IMR-90 (cell line): ENCODE results near the gene MAGI2. TPM values are rescaled to one million over a fixed set of nuclear protein-coding genes. Genes with fewer than 3 reads are reported as not detected.
A peak's percentile ranks its signal among the peaks of the same experiment; 100 is the strongest.

Experiments
- ATAC-seq: fragments of 200-7000 bp; cut with Tn5 transposase; 2 replicates; pipeline ENCODE4 v1.9.1; 2020; ENCODE audit warnings: low read depth, mild to moderate bottlenecking, moderate library complexity
- BruUV-seq: library from RNA; stranded (reverse); fragments of 400-500 nt; replicated peaks from 2 replicates; lab custom pipeline; 2021; lab: Mats Ljungman, UMichigan
- CTCF ChIA-PET: fragments of 300-600 bp; formaldehyde crosslinking; extraction: SDS; loops from one replicate; lab custom pipeline; 2021; ENCODE audit warnings: antibody characterized with exemption; lab: Yijun Ruan, JAX
- POLR2A ChIA-PET: fragments of 300-600 bp; sonication (Branson Sonifier 250); formaldehyde crosslinking; loops from one replicate; lab custom pipeline; 2022; ENCODE audit warnings: antibody characterized with exemption; ENCODE audit not compliant: unreplicated experiment; lab: Charles Lee
- DNase-seq: peaks from one replicate; pipeline ENCODE4 v3.0.0; 2013
- H2AFZ ChIP-seq: replicated peaks from 2 replicates; pipeline ENCODE3; 2013; ENCODE audit warnings: low read length, mild to moderate bottlenecking; ENCODE audit not compliant: poor library complexity
- H2AK5ac ChIP-seq: 2 replicates; pipeline ENCODE4 v1.6.1; 2013; ENCODE audit warnings: low read depth, low read length, inconsistent platforms
- H2AK9ac ChIP-seq: replicated peaks from 2 replicates; pipeline ENCODE3; 2013; ENCODE audit warnings: mild to moderate bottlenecking, low read depth, low read length, moderate library complexity; ENCODE audit not compliant: poor library complexity
- H2BK120ac ChIP-seq: 2 replicates; pipeline ENCODE4 v1.6.1; 2013; ENCODE audit warnings: low read depth, low read length, inconsistent platforms
- H2BK15ac ChIP-seq: 3 replicates; pipeline ENCODE4 v1.6.1; 2013; ENCODE audit warnings: low read depth, low read length, inconsistent platforms
- H2BK20ac ChIP-seq: 2 replicates; pipeline ENCODE4 v1.6.1; 2013; ENCODE audit warnings: low read depth, mild to moderate bottlenecking, inconsistent platforms, low read length, moderate library complexity
- H2BK5ac ChIP-seq: 2 replicates; pipeline ENCODE4 v1.6.1; 2013; ENCODE audit warnings: mild to moderate bottlenecking, low read depth, low read length, inconsistent platforms; ENCODE audit not compliant: poor library complexity, severe bottlenecking
- H3K14ac ChIP-seq: replicated peaks from 2 replicates; pipeline ENCODE4 v1.6.1; 2013; ENCODE audit warnings: low read depth, low read length, inconsistent platforms
- H3K18ac ChIP-seq: 2 replicates; pipeline ENCODE4 v1.6.1; 2013; ENCODE audit warnings: low read depth, low read length, control low read depth
- H3K23ac ChIP-seq: 2 replicates; pipeline ENCODE4 v1.6.1; 2013; ENCODE audit warnings: low read depth, low read length, inconsistent platforms
- H3K27ac ChIP-seq: 2 replicates; pipeline ENCODE4 v1.5.1; 2013; ENCODE audit warnings: mild to moderate bottlenecking, control low read depth, low read length; ENCODE audit not compliant: insufficient read depth
- H3K27me3 ChIP-seq: 2 replicates; pipeline ENCODE4 v1.6.1; 2013; ENCODE audit warnings: low read length; ENCODE audit not compliant: control insufficient read depth, insufficient read depth
- H3K36me3 ChIP-seq: 2 replicates; pipeline ENCODE4 v1.6.1; 2013; ENCODE audit warnings: low read length, mixed read lengths; ENCODE audit not compliant: control insufficient read depth, insufficient read depth
- H3K4ac ChIP-seq: 2 replicates; pipeline ENCODE4 v1.6.1; 2013; ENCODE audit warnings: low read depth, low read length, inconsistent platforms
- H3K4me1 ChIP-seq: 2 replicates; pipeline ENCODE4 v1.6.1; 2013; ENCODE audit warnings: low read length, mixed read lengths; ENCODE audit not compliant: control insufficient read depth, insufficient read depth
- H3K4me2 ChIP-seq: 2 replicates; pipeline ENCODE4 v1.6.1; 2013; ENCODE audit warnings: low read depth, mild to moderate bottlenecking, control low read depth, low read length, moderate library complexity
- H3K4me3 ChIP-seq: 2 replicates; pipeline ENCODE4 v1.5.1; 2013; ENCODE audit warnings: low read depth, mild to moderate bottlenecking, control low read depth, low read length, moderate library complexity; ENCODE audit not compliant: insufficient read depth
- H3K56ac ChIP-seq: 2 replicates; pipeline ENCODE4 v1.6.1; 2013; ENCODE audit warnings: low read length, inconsistent platforms; ENCODE audit not compliant: insufficient read depth; ENCODE audit errors: extremely low read depth
- H3K79me1 ChIP-seq, 2 experiments: 2 replicates each; pipeline ENCODE4 v1.6.1; 2013; ENCODE audit warnings: low read length in 2 of 2, inconsistent platforms in 1 of 2, low read depth in 1 of 2
- H3K9ac ChIP-seq: 2 replicates; pipeline ENCODE4 v1.6.1; 2013; ENCODE audit warnings: low read depth, low read length, control low read depth
- H3K9me1 ChIP-seq: 2 replicates; pipeline ENCODE4 v1.6.1; 2013; ENCODE audit warnings: low read length, inconsistent platforms; ENCODE audit not compliant: insufficient read depth
- H3K9me3 ChIP-seq: 2 replicates; pipeline ENCODE4 v1.6.1; 2013; ENCODE audit warnings: low read length; ENCODE audit not compliant: control insufficient read depth, insufficient read depth
- H4K20me1 ChIP-seq: 2 replicates; pipeline ENCODE4 v1.6.1; 2013; ENCODE audit warnings: low read length, inconsistent platforms; ENCODE audit not compliant: insufficient read depth
- H4K5ac ChIP-seq: 2 replicates; pipeline ENCODE4 v1.6.1; 2013; ENCODE audit warnings: mild to moderate bottlenecking, low read depth, low read length, control low read depth
- H4K8ac ChIP-seq, 2 experiments: 2 replicates each; pipeline ENCODE4 v1.6.1; 2013; ENCODE audit warnings: low read depth in 2 of 2, low read length in 2 of 2, control low read depth in 1 of 2, inconsistent platforms in 1 of 2
- H4K91ac ChIP-seq: 2 replicates; pipeline ENCODE4 v1.6.1; 2013; ENCODE audit warnings: low read depth, low read length, inconsistent platforms; ENCODE audit not compliant: insufficient read depth
- MAFK ChIP-seq: IDR thresholded peaks from 2 replicates; pipeline ENCODE4 v1.6.1; 2012; ENCODE audit warnings: low read depth, low read length, improper control_type of control experiment
- POLR2A ChIP-seq: IDR thresholded peaks from 2 replicates; pipeline ENCODE4 v1.6.1; 2012; ENCODE audit warnings: mild to moderate bottlenecking, low read depth, low read length
- RFX5 ChIP-seq: IDR thresholded peaks from 2 replicates; pipeline ENCODE4 v1.8.0; 2012; ENCODE audit warnings: low read depth, mild to moderate bottlenecking, low read length, moderate library complexity
- WGBS, 2 experiments: methylation state at CpG; one replicate each; pipeline versions ENCODE4 v1.1.5 to v1.1.7; 2013; ENCODE audit warnings: missing lambda C conversion rate in 2 of 2; ENCODE audit not compliant: insufficient read length in 1 of 2; ENCODE audit errors: extremely low coverage in 2 of 2; 5-methylcytosine and 5-hydroxymethylcytosine counted together
- dilution Hi-C: fragments of 300-500 bp; cut with HindIII; formaldehyde crosslinking; loops from one replicate; pipeline ENCODE4 v1.14.3; 2018; ENCODE audit warnings: low sequenced_read_pairs; ENCODE audit not compliant: unreplicated experiment
- in situ Hi-C: fragments of 300-500 bp; cut with MboI; formaldehyde crosslinking; loops from 3 replicates; pipeline ENCODE4 v1.14.3; 2019; ENCODE audit warnings: low sequenced_read_pairs, inconsistent platforms, mixed read lengths
- intact Hi-C: fragments of 100-400 bp; cut with micrococcal nuclease; formaldehyde crosslinking; loops from 2 replicates; pipeline ENCODE4 v1.10.0; 2022
- polyA plus RNA-seq, 3 experiments: library from polyadenylated mRNA; depleted of rRNA; stranded (reverse); fragments of >200 nt; gene quantifications; 2 replicates each; pipeline ENCODE4 v1.2.3, GENCODE V29; 2012; ENCODE audit warnings: low replicate concordance in 1 of 3
- total RNA-seq: library from RNA; depleted of rRNA; stranded (reverse); fragments of >200 nt; gene quantifications from 2 replicates; pipeline ENCODE4 v1.2.3, GENCODE V29; 2012
- TF ChIP-seq, protein P1 (sequence below): fragments of 150-350 bp; IDR thresholded peaks from 2 replicates; pipeline ENCODE4 v1.6.1; 2016; ENCODE audit warnings: low read depth, mild to moderate bottlenecking, low read length, moderate library complexity, borderline replicate concordance

MAGI2 gene
- total and polyA plus RNA-seq, 2 of the 4 experiments (the other 2 are of a cell fraction) = 2.5 to 17.9 TPM

GRCh38 chr7:78501064-78501463 lies 952.4 kb downstream of the MAGI2 start:
- H4K8ac ChIP-seq = no peak overlapping the region
- H3K4me3 ChIP-seq = no peak overlapping the region
- no peak overlapping the region for H3K9ac ChIP-seq
- H3K79me1 ChIP-seq = no peaks in the 10 kb centered on the region
- DNase-seq = no peak
- H3K27ac ChIP-seq = no peak overlapping the region
- no peak overlapping the region for H3K56ac ChIP-seq
- H4K5ac ChIP-seq = no peak overlapping the region
- in situ Hi-C loops = loop anchor here (10.0 kb wide), 1 partner anchor 1544 kb away; no protein-coding TSS in a partner anchor
- no TSS peak for BruUV-seq
- no peaks in the 10 kb centered on the region for H3K36me3 ChIP-seq
- no peaks in the 10 kb centered on the region for H3K9me3 ChIP-seq
- H2BK15ac ChIP-seq = no peak overlapping the region
- H3K9me1 ChIP-seq = no peaks in the 10 kb centered on the region
- dilution Hi-C loops = no loop called here
- H3K18ac ChIP-seq = no peak overlapping the region
- H4K91ac ChIP-seq = no peak overlapping the region
- TF ChIP-seq, protein P1, sequence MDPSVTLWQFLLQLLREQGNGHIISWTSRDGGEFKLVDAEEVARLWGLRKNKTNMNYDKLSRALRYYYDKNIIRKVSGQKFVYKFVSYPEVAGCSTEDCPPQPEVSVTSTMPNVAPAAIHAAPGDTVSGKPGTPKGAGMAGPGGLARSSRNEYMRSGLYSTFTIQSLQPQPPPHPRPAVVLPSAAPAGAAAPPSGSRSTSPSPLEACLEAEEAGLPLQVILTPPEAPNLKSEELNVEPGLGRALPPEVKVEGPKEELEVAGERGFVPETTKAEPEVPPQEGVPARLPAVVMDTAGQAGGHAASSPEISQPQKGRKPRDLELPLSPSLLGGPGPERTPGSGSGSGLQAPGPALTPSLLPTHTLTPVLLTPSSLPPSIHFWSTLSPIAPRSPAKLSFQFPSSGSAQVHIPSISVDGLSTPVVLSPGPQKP = no peak
- TF ChIP-seq RFX5 (no peak), MAFK (peak; percentile 67), POLR2A (no peak)
- ChIA-PET CTCF (interaction anchor here (0.6 to 1.3 kb wide), 4 partner anchors 28 to 1144 kb away, joined by 3 to 5 read pairs (median 4); no protein-coding TSS in a partner anchor), POLR2A (no interaction called here)
- no peak for ATAC-seq
- no peak overlapping the region for H3K4ac ChIP-seq
- H2AK5ac ChIP-seq = no peak overlapping the region
- no peak overlapping the region for H3K14ac ChIP-seq
- H2BK5ac ChIP-seq = no peak overlapping the region
- no peak overlapping the region for H3K23ac ChIP-seq
- intact Hi-C loops = no loop called here
- WGBS, 2 experiments = no CpG with 5 or more reads among the region's 2 CpGs
- no peak overlapping the region for H2BK120ac ChIP-seq
- H2AK9ac ChIP-seq = no peak overlapping the region
- no peak overlapping the region for H3K4me2 ChIP-seq
- no peaks in the 10 kb centered on the region for H3K4me1 ChIP-seq
- no peaks in the 10 kb centered on the region for H4K20me1 ChIP-seq
- H2BK20ac ChIP-seq = no peak overlapping the region
- H3K27me3 ChIP-seq = no peaks in the 10 kb centered on the region
- no peak overlapping the region for H2AFZ ChIP-seq
